ENCODE results near the gene ACTG1. TPM values are rescaled to one million over a fixed set of nuclear protein-coding genes. Genes with fewer than 3 reads are reported as not detected.

The ACTG1 gene
- total RNA-seq, 1 donor: 10,242 TPM

- no peak for TF ChIP-seq CTCF (IDR thresholded peaks at IDR 0.05; ENCODE audit: insufficient read depth, low read depth, low read length)
- H3K4me3 ChIP-seq (ENCODE audit: low read depth, low read length): no peak overlapping the region
- no peak for DNase-seq (ENCODE audit: low read depth)
Measured at GRCh38 chr17:81503619-81504018, 9.0 kb downstream of the ACTG1 start.

- no peak overlapping the region for H3K4me3 ChIP-seq (ENCODE audit: low read depth, low read length)
- no peak for DNase-seq (ENCODE audit: low read depth)
- TF ChIP-seq CTCF (IDR thresholded peaks at IDR 0.05; ENCODE audit: insufficient read depth, low read depth, low read length): no peak
Measured at GRCh38 chr17:81502471-81503017, 10.1 kb downstream of the ACTG1 start.

GRCh38 chr17:81500047-81500446 lies 12.6 kb downstream of the ACTG1 start:
- no peak overlapping the region for H3K4me3 ChIP-seq (ENCODE audit: low read depth, low read length)
- TF ChIP-seq CTCF (IDR thresholded peaks at IDR 0.05; ENCODE audit: insufficient read depth, low read depth, low read length): no peak
- no peak for DNase-seq (ENCODE audit: low read depth)

GRCh38 chr17:81499601-81499970 lies 13.0 kb downstream of the ACTG1 start:
- H3K4me3 ChIP-seq (ENCODE audit: low read depth, low read length): no peak overlapping the region
- no peak for TF ChIP-seq CTCF (IDR thresholded peaks at IDR 0.05; ENCODE audit: insufficient read depth, low read depth, low read length)
- no peak for DNase-seq (ENCODE audit: low read depth)

- no peak overlapping the region for H3K4me3 ChIP-seq (ENCODE audit: low read depth, low read length)
- no peak for TF ChIP-seq CTCF (IDR thresholded peaks at IDR 0.05; ENCODE audit: insufficient read depth, low read depth, low read length)
- no peak for DNase-seq (ENCODE audit: low read depth)
Measured at GRCh38 chr17:81498953-81499600, 13.5 kb downstream of the ACTG1 start.

- no peak for DNase-seq (ENCODE audit: low read depth)
- no peak for TF ChIP-seq CTCF (IDR thresholded peaks at IDR 0.05; ENCODE audit: insufficient read depth, low read depth, low read length)
- no peak overlapping the region for H3K4me3 ChIP-seq (ENCODE audit: low read depth, low read length)
Measured at GRCh38 chr17:81494626-81495377, 17.8 kb downstream of the ACTG1 start.
